NT2/D1 (cell line): ENCODE results near the gene CAMK1D.
"Not testable (repeated sequence)": the region's sequence is repeated elsewhere in the genome, so short reads cannot be mapped to it uniquely, and the experiment has no call there.

ENCODE experiments used
- SUZ12 ChIP-seq: IDR thresholded peaks from 2 replicates; pipeline ENCODE4 v1.6.1; 2011; ENCODE audit not compliant: insufficient read length, insufficient read depth; ENCODE audit errors: extremely low read depth
- YY1 ChIP-seq: IDR thresholded peaks from 2 replicates; pipeline ENCODE4 v1.6.1; 2011; ENCODE audit not compliant: insufficient read length, insufficient read depth
- ZNF274 ChIP-seq: IDR thresholded peaks from 2 replicates; pipeline ENCODE4 v1.6.1; 2011; ENCODE audit warnings: mild to moderate bottlenecking, low read depth, low read length

DNA sequence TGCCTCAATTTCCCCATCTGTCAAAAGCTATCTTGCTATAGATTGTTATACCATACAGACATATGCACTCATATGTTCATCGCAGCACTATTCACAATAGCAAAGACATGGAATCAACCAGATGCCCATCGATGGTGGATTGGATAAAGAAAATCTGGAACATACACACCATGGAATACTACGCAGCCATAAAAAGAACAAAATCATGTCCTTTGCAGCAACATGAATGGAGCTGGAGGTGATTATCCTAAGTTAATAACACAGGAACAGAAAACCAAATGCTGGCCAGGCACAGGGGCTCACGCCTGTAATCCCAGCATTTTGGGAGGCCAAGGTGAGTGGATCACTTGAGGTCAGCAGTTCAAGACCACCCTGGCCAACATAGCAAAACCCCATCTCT is 14.2 kb upstream of the CAMK1D start:
- TF ChIP-seq YY1, ZNF274, SUZ12: not testable (repeated sequence)
